ENCODE measurements around the gene PIK3R5. TPM values are rescaled to one million over a fixed set of nuclear protein-coding genes. Genes with fewer than 3 reads are reported as not detected.

Gene PIK3R5
- total and polyA plus RNA-seq, 7 experiments from 2014 or later = 18.0 to 231 (median 73.8) TPM

GRCh38 chr17:8940866-8941471 lies 24.5 kb downstream of the PIK3R5 start:
- H3K4me3 ChIP-seq (ENCODE audit: low read length) = peak overlapping the region; percentile 46
- peak in 1 of 9 donors; percentile 58 for DNase-seq

GRCh38 chr17:8939496-8940334 lies 25.8 kb downstream of the PIK3R5 start:
- ChIA-PET CTCF (interaction anchor here (1.2 to 1.4 kb wide), 2 partner anchors 39 to 58 kb away, joined by 3 to 4 read pairs; no protein-coding TSS in a partner anchor), POLR2A (interaction anchor here (5.1 to 10.1 kb wide), 3 partner anchors 14 to 39 kb away, joined by 27 to 126 read pairs (median 47); partner anchors contain the start of gene PIK3R5)
- no peaks in the 10 kb centered on the region for H3K27me3 ChIP-seq (ENCODE audit: control insufficient read depth in 2 of 2, insufficient read depth in 2 of 2, low read length in 2 of 2)
- peak overlapping the region; percentile 88 to 98 (median 97) for H3K27ac Mint-ChIP-seq
- no peaks in the 10 kb centered on the region for H3K9me3 ChIP-seq (ENCODE audit: control insufficient read depth in 2 of 3, low read length in 3 of 3)
- ATAC-seq (peak; percentile 56), DNase-seq (peak in 7 of 9 donors; percentile 43 to 71 (median 60))
- H3K36me3 ChIP-seq (ENCODE audit: control insufficient read depth in 2 of 3, insufficient read depth in 3 of 3, low read length in 3 of 3) = peaks cover 3 to 13% (median 8%) of the 10 kb centered on the region in 3 experiments
- intact Hi-C loops (cut with micrococcal nuclease) = loop anchor here in 1 of 2 donors (2.0 kb wide), 1 partner anchor 15 kb away; no protein-coding TSS in a partner anchor
- H3K4me1 ChIP-seq (ENCODE audit: control insufficient read depth in 2 of 2, insufficient read depth in 2 of 2, low read length in 2 of 2) = peaks cover 51 to 76% of the 10 kb centered on the region in 2 donors
- peak overlapping the region; percentile 11 for H3K4me3 ChIP-seq (ENCODE audit: low read length)
- peak overlapping the region; percentile 59 to 86 (median 72) for H3K4me3 Mint-ChIP-seq
- peak overlapping the region; percentile 65 for H3K27ac ChIP-seq (ENCODE audit: low read depth, low read length)
- H3K27me3 Mint-ChIP-seq = no peaks in the 10 kb centered on the region
- H3K4me1 Mint-ChIP-seq = peaks cover 55 to 95% (median 83%) of the 10 kb centered on the region in 7 donors
- H3K36me3 Mint-ChIP-seq = peaks cover 16 to 53% (median 33%) of the 10 kb centered on the region in 5 donors
- H3K9me3 Mint-ChIP-seq = peaks cover 0 to 7% (median 0%) of the 10 kb centered on the region in 11 donors

More at GRCh38 chr17:8940866-8941471, 24.5 kb downstream of the PIK3R5 start:
- Histone ChIP-seq H3K27me3 (ENCODE audit: control insufficient read depth in 2 of 2, insufficient read depth in 2 of 2, low read length in 2 of 2) (no peaks in the 10 kb centered on the region), H3K36me3 (ENCODE audit: control insufficient read depth in 2 of 3, insufficient read depth in 3 of 3, low read length in 3 of 3) (peaks cover 7 to 17% (median 16%) of the 10 kb centered on the region in 3 experiments), H3K9me3 (ENCODE audit: control insufficient read depth in 2 of 3, low read length in 3 of 3) (no peaks in the 10 kb centered on the region), H3K27ac (ENCODE audit: low read depth, low read length) (peak overlapping the region; percentile 65), H3K4me1 (ENCODE audit: control insufficient read depth in 2 of 2, insufficient read depth in 2 of 2, low read length in 2 of 2) (peaks cover 48 to 76% of the 10 kb centered on the region in 2 donors)
- intact Hi-C loops (cut with micrococcal nuclease) = loop anchor here (1.0 to 2.0 kb wide), 5 partner anchors 8 to 42 kb away; partner anchors contain the start of gene PIK3R5 (in 2 of the 2)
- Mint-ChIP-seq H3K27me3 (no peaks in the 10 kb centered on the region), H3K4me1 (peaks cover 50 to 96% (median 84%) of the 10 kb centered on the region in 7 donors), H3K4me3 (peak overlapping the region; percentile 62 to 86 (median 78)), H3K27ac (peak overlapping the region; percentile 88 to 98 (median 97)), H3K36me3 (peaks cover 12 to 56% (median 39%) of the 10 kb centered on the region in 5 donors), H3K9me3 (peaks cover 0 to 2% (median 0%) of the 10 kb centered on the region in 11 donors)
- peak; percentile 30 for ATAC-seq
- POLR2A ChIA-PET = interaction anchor here (0.7 to 10.1 kb wide), 5 partner anchors 12 to 720 kb away, joined by 3 to 126 read pairs (median 27); partner anchors contain the start of gene PIK3R5
- CTCF ChIA-PET = interaction anchor here (0.6 to 1.2 kb wide), 3 partner anchors 8 to 57 kb away, joined by 3 to 5 read pairs (median 4); no protein-coding TSS in a partner anchor

GRCh38 chr17:8938933-8939332 lies 26.6 kb downstream of the PIK3R5 start:
- ChIA-PET POLR2A (interaction anchor here (5.1 to 10.1 kb wide), 3 partner anchors 15 to 38 kb away, joined by 27 to 126 read pairs (median 47); partner anchors contain the start of gene PIK3R5), CTCF (no interaction called here)
- Mint-ChIP-seq H3K36me3 (peaks cover 9 to 51% (median 29%) of the 10 kb centered on the region in 5 donors), H3K9me3 (peaks cover 0 to 8% (median 0%) of the 10 kb centered on the region in 11 donors), H3K4me3 (peak overlapping the region in 8 of 10 donors; percentile 19 to 86 (median 68)), H3K27ac (peak overlapping the region; percentile 88 to 98 (median 97)), H3K4me1 (peaks cover 58 to 95% (median 82%) of the 10 kb centered on the region in 7 donors), H3K27me3 (no peaks in the 10 kb centered on the region)
- intact Hi-C loops (cut with micrococcal nuclease) = no loop called here
- H3K9me3 ChIP-seq (ENCODE audit: control insufficient read depth in 2 of 3, low read length in 3 of 3) = no peaks in the 10 kb centered on the region
- peak overlapping the region; percentile 65 for H3K27ac ChIP-seq (ENCODE audit: low read depth, low read length)
- H3K4me3 ChIP-seq (ENCODE audit: low read length) = no peak overlapping the region
- no peaks in the 10 kb centered on the region for H3K27me3 ChIP-seq (ENCODE audit: control insufficient read depth in 2 of 2, insufficient read depth in 2 of 2, low read length in 2 of 2)
- DNase-seq = no peak
- peaks cover 0 to 5% (median 0%) of the 10 kb centered on the region in 3 experiments for H3K36me3 ChIP-seq (ENCODE audit: control insufficient read depth in 2 of 3, insufficient read depth in 3 of 3, low read length in 3 of 3)
- ATAC-seq = no peak
- H3K4me1 ChIP-seq (ENCODE audit: control insufficient read depth in 2 of 2, insufficient read depth in 2 of 2, low read length in 2 of 2) = peaks cover 51 to 76% of the 10 kb centered on the region in 2 donors

GRCh38 chr17:8935191-8935590 lies 30.3 kb downstream of the PIK3R5 start:
- ChIA-PET POLR2A (interaction anchor here (1.5 to 2.0 kb wide), 2 partner anchors 13 to 29 kb away, joined by 3 to 6 read pairs; no protein-coding TSS in a partner anchor), CTCF (interaction anchor here (1.0 kb wide), 1 partner anchor 63 kb away, joined by 3 read pairs; no protein-coding TSS in a partner anchor)
- Histone ChIP-seq H3K4me3 (ENCODE audit: low read length) (no peak overlapping the region), H3K27me3 (ENCODE audit: control insufficient read depth in 2 of 2, insufficient read depth in 2 of 2, low read length in 2 of 2) (no peaks in the 10 kb centered on the region), H3K36me3 (ENCODE audit: control insufficient read depth in 2 of 3, insufficient read depth in 3 of 3, low read length in 3 of 3) (peaks cover 0 to 9% (median 3%) of the 10 kb centered on the region in 3 experiments), H3K4me1 (ENCODE audit: control insufficient read depth in 2 of 2, insufficient read depth in 2 of 2, low read length in 2 of 2) (peaks cover 22 to 57% of the 10 kb centered on the region in 2 donors), H3K27ac (ENCODE audit: low read depth, low read length) (no peak overlapping the region), H3K9me3 (ENCODE audit: control insufficient read depth in 2 of 3, low read length in 3 of 3) (peaks cover 0 to 13% (median 5%) of the 10 kb centered on the region in 3 experiments)
- Mint-ChIP-seq H3K4me3 (peak overlapping the region in 6 of 10 donors; percentile 1 to 54 (median 22)), H3K27ac (peak overlapping the region in 8 of 9 donors; percentile 4 to 87 (median 70)), H3K9me3 (peaks cover 5 to 30% (median 11%) of the 10 kb centered on the region in 11 donors), H3K36me3 (peaks cover 15 to 67% (median 60%) of the 10 kb centered on the region in 5 donors), H3K4me1 (peaks cover 29 to 87% (median 72%) of the 10 kb centered on the region in 7 donors), H3K27me3 (no peaks in the 10 kb centered on the region)
- intact Hi-C loops (cut with micrococcal nuclease) = no loop called here
- ATAC-seq = peak; percentile 80
- DNase-seq = peak in 1 of 9 donors; percentile 68

GRCh38 chr17:8934346-8934745 lies 31.2 kb downstream of the PIK3R5 start:
- CTCF ChIA-PET = no interaction called here
- H3K27ac ChIP-seq (ENCODE audit: low read depth, low read length) = no peak overlapping the region

More at GRCh38 chr17:8934346-8934745, 31.2 kb downstream of the PIK3R5 start:
- no peak for DNase-seq
- peaks cover 21 to 74% (median 67%) of the 10 kb centered on the region in 5 donors for H3K36me3 Mint-ChIP-seq
- peak overlapping the region in 2 of 10 donors; percentile 24 to 54 for H3K4me3 Mint-ChIP-seq
- H3K4me1 Mint-ChIP-seq = peaks cover 20 to 87% (median 67%) of the 10 kb centered on the region in 7 donors
- H3K27ac Mint-ChIP-seq = peak overlapping the region in 5 of 9 donors; percentile 4 to 87 (median 68)
- Histone ChIP-seq H3K27me3 (ENCODE audit: control insufficient read depth in 2 of 2, insufficient read depth in 2 of 2, low read length in 2 of 2) (no peaks in the 10 kb centered on the region), H3K36me3 (ENCODE audit: control insufficient read depth in 2 of 3, insufficient read depth in 3 of 3, low read length in 3 of 3) (peaks cover 0 to 9% (median 3%) of the 10 kb centered on the region in 3 experiments), H3K9me3 (ENCODE audit: control insufficient read depth in 2 of 3, low read length in 3 of 3) (peaks cover 0 to 16% (median 12%) of the 10 kb centered on the region in 3 experiments), H3K4me3 (ENCODE audit: low read length) (no peak overlapping the region), H3K4me1 (ENCODE audit: control insufficient read depth in 2 of 2, insufficient read depth in 2 of 2, low read length in 2 of 2) (peaks cover 13 to 57% of the 10 kb centered on the region in 2 donors)
- intact Hi-C loops (cut with micrococcal nuclease) = loop anchor here (5.0 kb wide), 1 partner anchor 33 kb away; the partner anchor contains the start of gene PIK3R5 (in 2 of the 2)
- POLR2A ChIA-PET = interaction anchor here (1.5 to 2.0 kb wide), 2 partner anchors 14 to 30 kb away, joined by 3 to 6 read pairs; no protein-coding TSS in a partner anchor
- H3K9me3 Mint-ChIP-seq = peaks cover 5 to 39% (median 20%) of the 10 kb centered on the region in 11 donors
- H3K27me3 Mint-ChIP-seq = no peaks in the 10 kb centered on the region
- ATAC-seq = no peak
